ENCODE measurements around the gene AADACL2.

- TF ChIP-seq GATA2 (IDR thresholded peaks at IDR 0.05; ENCODE audit: low read depth, low read length): no peak
- no peak for TF ChIP-seq GATA3 (IDR thresholded peaks at IDR 0.05; ENCODE audit: low read depth, low read length)
Observed at GRCh38 chr3:151753846-151754245, 20.1 kb downstream of the AADACL2 start.
